Epithelial cell of esophagus (primary cell): ENCODE measurements around the gene TMEM121B.

Source experiments
- DNase-seq: peaks from one replicate; pipeline ENCODE4 v3.0.0; 2010; ENCODE audit warnings: low read depth
- H3K4me3 ChIP-seq: 2 replicates; pipeline ENCODE4 v1.5.1; 2011; ENCODE audit warnings: mild to moderate bottlenecking, low read length, control low read depth
- TF ChIP-seq, protein P1 (sequence below): IDR thresholded peaks from 2 replicates; pipeline ENCODE4 v1.5.1; 2011; ENCODE audit warnings: low read depth, mild to moderate bottlenecking, low read length, control low read depth, inconsistent platforms; ENCODE audit not compliant: insufficient read depth; ENCODE audit errors: missing control alignments

Gene TMEM121B

DNA sequence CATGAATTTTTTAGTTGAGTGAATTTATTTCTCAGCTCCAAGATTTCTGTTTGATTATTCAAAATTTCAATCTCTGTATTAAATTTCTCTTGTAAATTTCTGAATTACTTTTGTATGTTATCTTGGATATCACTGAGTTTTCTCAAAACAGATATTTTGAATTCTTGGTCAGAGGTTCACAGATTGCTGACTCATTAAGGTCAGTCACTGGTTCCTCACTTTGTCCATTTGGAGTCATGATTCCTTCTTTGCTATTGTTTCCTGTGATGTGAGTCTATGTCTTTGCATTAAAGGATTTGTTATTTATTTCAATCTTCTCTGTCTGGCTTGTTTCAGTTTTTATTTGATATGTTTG, 46.5 kb downstream of the TMEM121B start:
- DNase-seq = no peak
- H3K4me3 ChIP-seq = no peak overlapping the region
- TF ChIP-seq, protein P1, sequence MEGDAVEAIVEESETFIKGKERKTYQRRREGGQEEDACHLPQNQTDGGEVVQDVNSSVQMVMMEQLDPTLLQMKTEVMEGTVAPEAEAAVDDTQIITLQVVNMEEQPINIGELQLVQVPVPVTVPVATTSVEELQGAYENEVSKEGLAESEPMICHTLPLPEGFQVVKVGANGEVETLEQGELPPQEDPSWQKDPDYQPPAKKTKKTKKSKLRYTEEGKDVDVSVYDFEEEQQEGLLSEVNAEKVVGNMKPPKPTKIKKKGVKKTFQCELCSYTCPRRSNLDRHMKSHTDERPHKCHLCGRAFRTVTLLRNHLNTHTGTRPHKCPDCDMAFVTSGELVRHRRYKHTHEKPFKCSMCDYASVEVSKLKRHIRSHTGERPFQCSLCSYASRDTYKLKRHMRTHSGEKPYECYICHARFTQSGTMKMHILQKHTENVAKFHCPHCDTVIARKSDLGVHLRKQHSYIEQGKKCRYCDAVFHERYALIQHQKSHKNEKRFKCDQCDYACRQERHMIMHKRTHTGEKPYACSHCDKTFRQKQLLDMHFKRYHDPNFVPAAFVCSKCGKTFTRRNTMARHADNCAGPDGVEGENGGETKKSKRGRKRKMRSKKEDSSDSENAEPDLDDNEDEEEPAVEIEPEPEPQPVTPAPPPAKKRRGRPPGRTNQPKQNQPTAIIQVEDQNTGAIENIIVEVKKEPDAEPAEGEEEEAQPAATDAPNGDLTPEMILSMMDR = no peak

DNA sequence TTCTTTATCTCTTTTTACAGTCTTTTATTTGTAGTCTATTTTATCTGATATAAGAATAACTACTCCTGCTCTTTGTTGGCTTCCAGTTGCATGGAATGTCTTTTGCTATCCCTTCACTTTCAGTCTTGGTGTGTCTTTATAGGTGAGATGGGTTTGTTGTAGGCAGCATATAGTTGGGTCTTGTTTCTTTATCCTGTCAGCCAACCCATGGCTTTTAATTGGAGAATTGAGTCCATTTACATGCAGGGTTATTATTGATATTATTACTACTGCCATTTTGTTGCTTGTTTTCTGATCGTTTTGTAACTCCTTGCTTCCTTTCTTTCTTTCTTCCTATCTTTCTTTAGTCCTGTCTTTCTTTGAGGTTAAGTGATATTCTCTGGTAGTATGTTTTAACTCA, 48.3 kb downstream of the TMEM121B start:
- no peak overlapping the region for H3K4me3 ChIP-seq
- TF ChIP-seq, protein P1 = no peak
- no peak for DNase-seq
